H9 (cell line): Measurements from ENCODE around the gene PPOX. TPM values are rescaled to one million over a fixed set of nuclear protein-coding genes. Genes with fewer than 3 reads are reported as not detected.

Source experiments
- DNase-seq: peaks from one replicate; pipeline ENCODE4 v3.0.0-alpha.2; 2017
- H2AFZ ChIP-seq: one replicate; pipeline ENCODE4 v1.6.1; 2013; ENCODE audit warnings: mild to moderate bottlenecking, low read length, control low read depth, moderate library complexity
- H2AK5ac ChIP-seq: 2 replicates; pipeline ENCODE4 v1.6.1; 2013; ENCODE audit warnings: low read length, control low read depth, mixed read lengths; ENCODE audit not compliant: insufficient read length
- H2BK120ac ChIP-seq: one replicate; pipeline ENCODE4 v1.6.1; 2013; ENCODE audit warnings: low read depth, mild to moderate bottlenecking, low read length, control low read depth, inconsistent platforms; ENCODE audit not compliant: poor library complexity, severe bottlenecking
- H2BK12ac ChIP-seq: 2 replicates; pipeline ENCODE4 v1.6.1; 2013; ENCODE audit warnings: low read length, control low read depth, mixed read lengths, low read depth; ENCODE audit not compliant: insufficient read length
- H2BK15ac ChIP-seq: 2 replicates; pipeline ENCODE4 v1.6.1; 2013; ENCODE audit warnings: low read depth, low read length, control low read depth
- H2BK20ac ChIP-seq: one replicate; pipeline ENCODE4 v1.6.1; 2013; ENCODE audit warnings: low read depth, mild to moderate bottlenecking, low read length, control low read depth, inconsistent platforms; ENCODE audit not compliant: poor library complexity, severe bottlenecking
- H2BK5ac ChIP-seq: 2 replicates; pipeline ENCODE4 v1.6.1; 2013; ENCODE audit warnings: low read length, control low read depth, mixed read lengths; ENCODE audit not compliant: insufficient read length
- H3K14ac ChIP-seq: 2 replicates; pipeline ENCODE4 v1.6.1; 2013; ENCODE audit warnings: low read length, control low read depth; ENCODE audit not compliant: insufficient read depth
- H3K18ac ChIP-seq: 2 replicates; pipeline ENCODE4 v1.6.1; 2013; ENCODE audit warnings: low read depth, mild to moderate bottlenecking, mixed read lengths, low read length, control low read depth; ENCODE audit not compliant: insufficient read length
- H3K23ac ChIP-seq: 2 replicates; pipeline ENCODE4 v1.6.1; 2013; ENCODE audit warnings: low read length, control low read depth, mixed read lengths, low read depth; ENCODE audit not compliant: insufficient read length
- H3K23me2 ChIP-seq: 2 replicates; pipeline ENCODE4 v1.6.1; 2013; ENCODE audit warnings: low read depth, mild to moderate bottlenecking, mixed read lengths, low read length, control low read depth; ENCODE audit not compliant: insufficient read length, poor library complexity, severe bottlenecking
- H3K27ac ChIP-seq: 2 replicates; pipeline ENCODE4 v1.5.1; 2013; ENCODE audit warnings: low read length, control low read depth, mixed read lengths, low read depth; ENCODE audit not compliant: insufficient read length
- H3K27me3 ChIP-seq: 2 replicates; pipeline ENCODE4 v1.6.1; 2013; ENCODE audit warnings: low read length, control low read depth, inconsistent platforms; ENCODE audit not compliant: insufficient read depth
- H3K4ac ChIP-seq: 2 replicates; pipeline ENCODE4 v1.6.1; 2013; ENCODE audit warnings: low read depth, mild to moderate bottlenecking, control low read depth, inconsistent platforms, low read length, moderate library complexity
- H3K4me1 ChIP-seq: 2 replicates; pipeline ENCODE4 v1.6.1; 2013; ENCODE audit warnings: low read length, control low read depth, inconsistent platforms; ENCODE audit not compliant: insufficient read depth
- H3K4me2 ChIP-seq: 2 replicates; pipeline ENCODE4 v1.6.1; 2013; ENCODE audit warnings: low read length, control low read depth, mixed read lengths; ENCODE audit not compliant: insufficient read length, insufficient read depth
- H3K56ac ChIP-seq: 2 replicates; pipeline ENCODE4 v1.6.1; 2013; ENCODE audit warnings: low read depth, mild to moderate bottlenecking, mixed read lengths, low read length, control low read depth; ENCODE audit not compliant: insufficient read length
- H3K79me1 ChIP-seq: 2 replicates; pipeline ENCODE4 v1.6.1; 2013; ENCODE audit warnings: low read depth, mild to moderate bottlenecking, moderate library complexity, low read length, control low read depth, inconsistent platforms; ENCODE audit not compliant: insufficient read depth, poor library complexity, severe bottlenecking
- H3K79me2 ChIP-seq: 2 replicates; pipeline ENCODE4 v1.6.1; 2013; ENCODE audit warnings: low read length, control low read depth, inconsistent platforms; ENCODE audit not compliant: insufficient read depth
- H3K9ac ChIP-seq: 2 replicates; pipeline ENCODE4 v1.6.1; 2013; ENCODE audit warnings: low read length, control low read depth, mixed read lengths; ENCODE audit not compliant: insufficient read length; ENCODE audit errors: extremely low read depth
- H3K9me3 ChIP-seq: one replicate; pipeline ENCODE4 v1.6.1; 2013; ENCODE audit warnings: low read depth, low read length, inconsistent platforms; ENCODE audit not compliant: control insufficient read depth
- H3T11ph ChIP-seq: one replicate; pipeline ENCODE4 v1.6.1; 2013; ENCODE audit warnings: mild to moderate bottlenecking, low read length, control low read depth, inconsistent platforms
- H4K20me1 ChIP-seq: one replicate; pipeline ENCODE4 v1.6.1; 2013; ENCODE audit not compliant: control insufficient read depth, insufficient read length, insufficient read depth
- H4K5ac ChIP-seq: 2 replicates; pipeline ENCODE4 v1.6.1; 2013; ENCODE audit warnings: low read depth, mild to moderate bottlenecking, mixed read lengths, low read length, control low read depth; ENCODE audit not compliant: insufficient read length
- H4K8ac ChIP-seq: replicated peaks from 2 replicates; pipeline ENCODE4 v1.6.1; 2013; ENCODE audit warnings: low read length, control low read depth, mixed read lengths, low read depth; ENCODE audit not compliant: insufficient read length
- H4K91ac ChIP-seq: 2 replicates; pipeline ENCODE4 v1.6.1; 2013; ENCODE audit warnings: low read depth, mild to moderate bottlenecking, moderate library complexity, mixed read lengths, low read length, control low read depth; ENCODE audit not compliant: insufficient read length
- H3K27ac Mint-ChIP-seq, 3 experiments: 2 replicates in 2 of 3; 3 replicates in 1 of 3; pipeline ENCODE4 v1.8.0; 2020 to 2021; ENCODE audit warnings: mixed read lengths in 3 of 3, mild to moderate bottlenecking in 1 of 3, moderate library complexity in 1 of 3
- H3K27me3 Mint-ChIP-seq: 2 replicates; pipeline ENCODE4 v1.8.0; 2021; ENCODE audit warnings: low read depth, mild to moderate bottlenecking, moderate library complexity, mixed read lengths
- H3K36me3 Mint-ChIP-seq, 3 experiments: 2 replicates in 2 of 3; 3 replicates in 1 of 3; pipeline ENCODE4 v1.8.0; 2020 to 2021; ENCODE audit warnings: low read depth in 3 of 3, mixed read lengths in 3 of 3; ENCODE audit not compliant: insufficient read depth in 1 of 3
- H3K4me1 Mint-ChIP-seq, 2 experiments: 2 replicates each; pipeline ENCODE4 v1.8.0; 2020; ENCODE audit warnings: mixed read lengths in 2 of 2
- H3K4me3 Mint-ChIP-seq, 2 experiments: 2 replicates in 1 of 2; 3 replicates in 1 of 2; pipeline ENCODE4 v1.8.0; 2020 to 2021; ENCODE audit warnings: mild to moderate bottlenecking in 2 of 2, mixed read lengths in 2 of 2, moderate library complexity in 1 of 2
- H3K9me3 Mint-ChIP-seq, 2 experiments: 2 replicates in 1 of 2; 3 replicates in 1 of 2; pipeline ENCODE4 v1.8.0; 2020; ENCODE audit warnings: mild to moderate bottlenecking in 2 of 2, mixed read lengths in 2 of 2, moderate library complexity in 1 of 2
- WGBS: extraction: QIAGEN DNeasy Blood & Tissue Kit; methylation state at CpG from one replicate; pipeline ENCODE4 v1.1.7; 2013; ENCODE audit warnings: missing lambda C conversion rate, low lambda C conversion rate, mixed read lengths; ENCODE audit not compliant: insufficient read length; ENCODE audit errors: extremely low coverage; 5-methylcytosine and 5-hydroxymethylcytosine counted together
- total RNA-seq: library from RNA; stranded (reverse); gene quantifications from 2 replicates; pipeline ENCODE4 v1.2.1, GENCODE V29; 2021
- TF ChIP-seq, protein P1 (sequence below): fragments of 200-600 bp; sonication (generic); conservative IDR thresholded peaks from 3 replicates; pipeline ENCODE4 v1.8.0; 2021; ENCODE audit warnings: antibody characterized with exemption, mild to moderate bottlenecking

The PPOX gene
- total RNA-seq, 1 experiment from 2014 or later, result 39.8 TPM

DNA sequence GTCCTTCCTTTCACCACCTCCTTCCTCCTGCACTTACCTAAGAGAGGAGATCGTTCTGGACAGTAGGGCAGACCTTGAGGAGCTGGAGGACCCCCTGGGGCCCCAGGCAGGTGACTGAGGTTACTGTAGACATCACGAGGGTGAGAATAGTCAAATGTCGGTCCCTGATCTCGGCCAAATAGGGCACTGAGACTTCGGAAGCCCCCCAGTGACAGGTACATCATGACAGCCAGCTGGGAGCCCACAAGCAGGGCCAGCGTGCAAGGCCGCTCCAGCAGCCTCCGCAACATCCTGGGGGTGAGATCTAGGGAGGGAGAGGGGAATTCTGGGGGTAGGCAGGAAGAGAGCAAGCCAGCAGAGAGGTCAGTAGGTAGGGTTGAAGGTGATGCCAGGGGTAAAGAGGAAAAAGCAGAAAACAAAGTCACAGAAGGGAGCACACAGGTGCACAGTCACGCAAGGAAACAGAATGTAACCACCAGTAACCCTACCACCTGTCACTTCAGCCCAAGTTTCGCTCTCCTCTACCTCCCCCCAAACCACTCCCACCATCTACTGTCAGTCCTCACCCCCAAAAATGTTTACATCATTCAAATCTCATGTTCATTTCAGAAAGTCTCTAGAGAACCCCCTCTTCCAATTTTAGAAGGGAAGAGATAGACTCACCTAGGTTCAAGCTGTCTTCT, 9.7 kb downstream of the PPOX start:
- H3K9me3 ChIP-seq, result no peaks in the 10 kb centered on the region
- no peak for DNase-seq
- H3K4me3 Mint-ChIP-seq, result peak overlapping the region; percentile 93 to 100
- H3K56ac ChIP-seq, result no peak overlapping the region
- H3K4me2 ChIP-seq, result peak overlapping the region; percentile 76
- H2BK12ac ChIP-seq, result no peak overlapping the region
- no peaks in the 10 kb centered on the region for H4K20me1 ChIP-seq
- no peaks in the 10 kb centered on the region for H3K9me3 Mint-ChIP-seq
- H3K27me3 Mint-ChIP-seq, result peaks cover 3% of the 10 kb centered on the region
- H4K5ac ChIP-seq, result no peak overlapping the region
- no peak overlapping the region for H2BK20ac ChIP-seq
- no peak overlapping the region for H3K14ac ChIP-seq
- H2BK120ac ChIP-seq, result no peak overlapping the region
- H3K79me2 ChIP-seq, result no peaks in the 10 kb centered on the region
- WGBS, result no CpG with 5 or more reads among the region's 10 CpGs
- no peak overlapping the region for H3K23ac ChIP-seq
- no peak overlapping the region for H4K8ac ChIP-seq
- H3K36me3 Mint-ChIP-seq, result peaks cover 20 to 51% (median 49%) of the 10 kb centered on the region in 3 experiments; a peak in 6 of 7 replicates
- peaks cover 6% of the 10 kb centered on the region for H3K23me2 ChIP-seq
- no peak overlapping the region for H2AK5ac ChIP-seq
- no peak overlapping the region for H3K18ac ChIP-seq
- H3K4ac ChIP-seq, result no peak overlapping the region
- H3K79me1 ChIP-seq, result no peaks in the 10 kb centered on the region
- no peak overlapping the region for H3K9ac ChIP-seq
- no peaks in the 10 kb centered on the region; the same call in 1 of the 2 replicates for H3K4me1 ChIP-seq
- peaks cover 19 to 21% of the 10 kb centered on the region in 2 experiments for H3K4me1 Mint-ChIP-seq
- no peak overlapping the region; a peak in 2 of 7 replicates for H3K27ac Mint-ChIP-seq
- TF ChIP-seq, protein P1, sequence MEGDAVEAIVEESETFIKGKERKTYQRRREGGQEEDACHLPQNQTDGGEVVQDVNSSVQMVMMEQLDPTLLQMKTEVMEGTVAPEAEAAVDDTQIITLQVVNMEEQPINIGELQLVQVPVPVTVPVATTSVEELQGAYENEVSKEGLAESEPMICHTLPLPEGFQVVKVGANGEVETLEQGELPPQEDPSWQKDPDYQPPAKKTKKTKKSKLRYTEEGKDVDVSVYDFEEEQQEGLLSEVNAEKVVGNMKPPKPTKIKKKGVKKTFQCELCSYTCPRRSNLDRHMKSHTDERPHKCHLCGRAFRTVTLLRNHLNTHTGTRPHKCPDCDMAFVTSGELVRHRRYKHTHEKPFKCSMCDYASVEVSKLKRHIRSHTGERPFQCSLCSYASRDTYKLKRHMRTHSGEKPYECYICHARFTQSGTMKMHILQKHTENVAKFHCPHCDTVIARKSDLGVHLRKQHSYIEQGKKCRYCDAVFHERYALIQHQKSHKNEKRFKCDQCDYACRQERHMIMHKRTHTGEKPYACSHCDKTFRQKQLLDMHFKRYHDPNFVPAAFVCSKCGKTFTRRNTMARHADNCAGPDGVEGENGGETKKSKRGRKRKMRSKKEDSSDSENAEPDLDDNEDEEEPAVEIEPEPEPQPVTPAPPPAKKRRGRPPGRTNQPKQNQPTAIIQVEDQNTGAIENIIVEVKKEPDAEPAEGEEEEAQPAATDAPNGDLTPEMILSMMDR, result no peak
- H2BK5ac ChIP-seq, result no peak overlapping the region
- H2BK15ac ChIP-seq, result no peak overlapping the region
- H3T11ph ChIP-seq, result no peak overlapping the region
- no peak overlapping the region for H3K27ac ChIP-seq
- H4K91ac ChIP-seq, result no peak overlapping the region
- H2AFZ ChIP-seq, result no peak overlapping the region
- H3K27me3 ChIP-seq, result no peaks in the 10 kb centered on the region
